ENCODE measurements around the gene MAP3K20. TPM values are rescaled to one million over a fixed set of nuclear protein-coding genes. Genes with fewer than 3 reads are reported as not detected.

MAP3K20 gene
- total and polyA plus RNA-seq, 9 donors, result 38.6 to 127 (median 88.4) TPM

GRCh38 chr2:173058673-173059072, 17.0 kb upstream of the MAP3K20 start:
- 84 to 85% (median 85%) methylated on average over 2 of the region's 2 CpGs for WGBS, 3 donors
- no peak for TF ChIP-seq CTCF (IDR thresholded peaks at IDR 0.05)
- no peak for TF ChIP-seq EP300 (IDR thresholded peaks at IDR 0.05)
- TF ChIP-seq POLR2A (IDR thresholded peaks at IDR 0.05), result no peak
- DNase-seq, result no peak
- no peak overlapping the region for H3K4me3 ChIP-seq
- no peaks in the 10 kb centered on the region for H3K27me3 ChIP-seq
- H3K27ac ChIP-seq, result no peak overlapping the region
- intact Hi-C loops (cut with DNase I), result no loop called here
- no peaks in the 10 kb centered on the region for H3K4me1 ChIP-seq (ENCODE audit: insufficient read depth)
- H3K9me3 ChIP-seq, result no peaks in the 10 kb centered on the region
- H3K36me3 ChIP-seq, result no peaks in the 10 kb centered on the region

GRCh38 chr2:173059292-173059691, 16.4 kb upstream of the MAP3K20 start:
- DNase-seq, result no peak
- WGBS, 3 donors, result 96 to 99% (median 98%) methylated on average over 3 of the region's 3 CpGs
- no peak overlapping the region for H3K4me3 ChIP-seq

GRCh38 chr2:173059971-173060461, 15.6 kb upstream of the MAP3K20 start:
- Histone ChIP-seq H3K4me1 (ENCODE audit: insufficient read depth) (no peaks in the 10 kb centered on the region), H3K27ac (no peak overlapping the region), H3K36me3 (no peaks in the 10 kb centered on the region), H3K4me3 (no peak overlapping the region), H3K27me3 (no peaks in the 10 kb centered on the region), H3K9me3 (no peaks in the 10 kb centered on the region)
- intact Hi-C loops (cut with DNase I), result no loop called here
- 6 to 15% (median 8%) methylated on average over 5 of the region's 5 CpGs for WGBS, 3 donors
- no peak for DNase-seq
- no peak for TF ChIP-seq EP300 (IDR thresholded peaks at IDR 0.05)
- TF ChIP-seq CTCF (IDR thresholded peaks at IDR 0.05), result no peak
- no peak for TF ChIP-seq POLR2A (IDR thresholded peaks at IDR 0.05)

More at GRCh38 chr2:173059292-173059691, 16.4 kb upstream of the MAP3K20 start:
- Histone ChIP-seq H3K27ac (no peak overlapping the region), H3K27me3 (no peaks in the 10 kb centered on the region), H3K9me3 (no peaks in the 10 kb centered on the region), H3K36me3 (no peaks in the 10 kb centered on the region), H3K4me1 (ENCODE audit: insufficient read depth) (no peaks in the 10 kb centered on the region)
- TF ChIP-seq EP300 (IDR thresholded peaks at IDR 0.05) (no peak), POLR2A (IDR thresholded peaks at IDR 0.05) (no peak), CTCF (IDR thresholded peaks at IDR 0.05) (no peak)
- intact Hi-C loops (cut with DNase I), result no loop called here

GRCh38 chr2:173062801-173063200, 12.8 kb upstream of the MAP3K20 start:
- intact Hi-C loops (cut with DNase I), result no loop called here
- Histone ChIP-seq H3K27me3 (no peaks in the 10 kb centered on the region), H3K27ac (no peak overlapping the region), H3K9me3 (no peaks in the 10 kb centered on the region), H3K4me1 (ENCODE audit: insufficient read depth) (no peaks in the 10 kb centered on the region), H3K36me3 (no peaks in the 10 kb centered on the region), H3K4me3 (no peak overlapping the region)
- 58 to 72% (median 69%) methylated on average over 4 of the region's 4 CpGs for WGBS, 3 donors
- DNase-seq, result no peak
- TF ChIP-seq POLR2A (IDR thresholded peaks at IDR 0.05) (no peak), EP300 (IDR thresholded peaks at IDR 0.05) (no peak), CTCF (IDR thresholded peaks at IDR 0.05) (no peak)
